Left colon (tissue), 2 donors: ENCODE data around the gene PCCA. TPM values are rescaled to one million over a fixed set of nuclear protein-coding genes. Genes with fewer than 3 reads are reported as not detected.

ENCODE experiments used
- ATAC-seq: fragments of 200-7000 bp; cut with Tn5 transposase; one replicate; pipeline ENCODE4 v1.9.1; 2020; ENCODE audit warnings: mild to moderate bottlenecking, moderate library complexity
- DNase-seq, 2 donors: peaks; one replicate each; pipeline ENCODE4 v3.0.0-alpha.2; 2020
- intact Hi-C, 2 donors: fragments of 100-400 bp; cut with DNase I in 1 of 2; cut with micrococcal nuclease in 1 of 2; formaldehyde crosslinking; loops; one replicate each; pipeline versions ENCODE4 v1.11.2 to v1.14.0; 2022; cut with DNase I, micrococcal nuclease
- total RNA-seq, 2 donors: library from RNA; stranded (reverse); fragmentation: NEBNext Ultra II Directional; extraction: Animal tissue kit (Norgen Biotek cat#: 25700); gene quantifications; one replicate each; pipeline ENCODE4 v1.2.1, GENCODE V29; 2021
- donor health status: DM: no; HTN: no; CAD: no.
- donor health status: DM: yes; HTN: yes; CAD: no.

The PCCA gene
- total RNA-seq, 2 donors from 2014 or later: 84.1 to 99.1 TPM

DNA sequence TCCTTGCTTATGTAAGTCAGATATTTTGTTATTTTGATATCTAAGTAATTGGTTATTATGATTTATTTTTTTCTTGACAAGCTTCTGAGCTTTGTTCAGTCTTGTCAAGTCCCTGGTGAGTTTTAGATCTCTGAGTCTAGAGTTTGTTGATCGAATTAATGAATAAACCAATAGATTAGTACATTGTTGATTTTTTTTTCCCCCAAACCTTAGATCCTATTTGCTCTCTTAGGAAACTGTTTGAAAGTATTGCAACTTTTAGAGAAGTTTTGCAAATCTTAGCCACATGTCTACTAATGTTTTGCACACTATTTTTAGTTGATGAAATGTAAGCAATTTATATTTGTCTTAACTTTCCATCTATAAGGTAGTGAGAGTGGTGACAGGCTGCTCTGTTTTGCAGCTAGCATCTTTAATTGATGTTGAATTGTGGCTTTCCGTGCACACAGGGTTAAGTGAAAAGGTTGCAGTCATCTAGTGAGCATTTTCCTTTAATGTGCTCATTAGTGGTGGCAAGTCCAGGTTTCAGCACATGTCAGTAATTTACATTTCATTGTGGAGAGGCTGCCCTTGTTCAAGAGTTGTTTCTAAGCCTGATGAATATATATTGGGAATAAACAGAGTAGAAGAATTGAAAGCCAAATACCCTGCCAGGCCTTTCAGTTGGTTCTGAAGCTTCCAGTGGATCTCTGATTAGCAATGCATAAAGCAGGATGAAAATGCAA lies 86.3 kb downstream of the PCCA start:
- ATAC-seq (no peak), DNase-seq (no peak)
- intact Hi-C loops: no loop called here

DNA sequence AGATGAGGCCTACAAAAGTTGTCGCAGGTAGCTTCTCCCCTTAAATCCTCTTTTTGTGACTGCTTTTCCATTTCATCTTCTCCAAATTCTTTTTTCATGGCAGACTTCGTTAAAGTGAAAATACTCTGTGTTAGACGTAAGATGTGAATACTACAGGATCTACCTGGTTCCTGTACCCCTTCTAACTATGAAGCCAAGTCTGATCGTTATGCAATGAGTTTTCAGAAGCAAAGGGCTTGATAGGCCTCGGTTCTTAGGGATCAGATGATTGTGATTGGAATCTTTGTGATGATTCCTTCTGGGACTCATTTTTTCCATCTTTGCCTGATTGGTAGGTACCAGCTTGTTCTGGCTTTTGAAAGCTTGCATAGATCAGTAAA lies 86.9 kb downstream of the PCCA start:
- intact Hi-C loops: no loop called here
- ATAC-seq: no peak

DNA sequence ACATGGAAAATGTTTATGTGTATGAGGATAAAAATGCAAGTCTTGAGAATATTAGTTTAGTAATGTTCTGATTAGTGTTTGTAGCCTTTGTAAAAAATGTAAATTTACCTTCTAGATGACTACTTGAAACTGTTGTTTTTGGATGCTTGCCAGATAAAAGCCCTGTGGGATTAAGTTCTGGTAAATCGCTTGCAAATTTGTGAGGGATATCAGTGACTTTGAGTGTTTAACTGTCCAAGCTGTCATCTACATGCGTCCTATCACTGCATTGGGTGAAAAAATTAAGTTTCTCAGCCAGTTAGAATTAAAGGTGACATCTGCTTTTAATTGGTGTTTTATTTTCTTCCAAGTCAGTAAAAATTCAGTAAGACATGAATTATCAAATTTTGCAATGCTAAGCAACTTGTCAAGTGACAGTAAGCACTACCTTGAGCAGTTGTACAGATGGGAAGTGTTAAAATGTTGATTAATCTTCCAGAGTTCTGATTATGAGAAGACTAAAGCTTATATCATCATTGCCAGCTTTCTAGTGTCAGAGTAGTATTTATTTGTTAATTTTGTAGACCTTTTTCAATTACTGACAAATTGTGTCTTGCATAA lies 88.0 kb downstream of the PCCA start:
- no peak for DNase-seq
- intact Hi-C loops: no loop called here
- no peak for ATAC-seq

More for the DNA sequence above, 86.9 kb downstream of the PCCA start:
- no peak for DNase-seq

DNA sequence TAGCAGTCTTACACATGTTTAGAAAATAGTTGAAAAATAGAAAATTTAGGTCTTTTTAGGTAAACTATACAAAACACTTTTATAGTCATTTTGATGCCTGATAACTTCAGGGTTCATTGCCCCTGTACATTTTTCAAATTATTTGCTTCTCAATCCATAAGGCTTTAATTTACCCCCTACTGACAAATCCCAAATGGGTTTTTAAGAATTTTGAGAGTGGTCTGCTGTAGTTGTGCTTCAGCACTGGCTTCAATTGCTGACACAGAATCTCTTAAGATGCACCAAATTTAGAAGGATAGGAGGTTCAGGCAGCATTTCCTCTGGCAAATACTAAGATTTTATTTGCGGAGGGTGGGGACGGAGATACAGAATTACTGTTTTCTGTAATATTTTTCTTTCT lies 89.4 kb downstream of the PCCA start:
- DNase-seq (no peak), ATAC-seq (no peak)
- intact Hi-C loops: no loop called here

DNA sequence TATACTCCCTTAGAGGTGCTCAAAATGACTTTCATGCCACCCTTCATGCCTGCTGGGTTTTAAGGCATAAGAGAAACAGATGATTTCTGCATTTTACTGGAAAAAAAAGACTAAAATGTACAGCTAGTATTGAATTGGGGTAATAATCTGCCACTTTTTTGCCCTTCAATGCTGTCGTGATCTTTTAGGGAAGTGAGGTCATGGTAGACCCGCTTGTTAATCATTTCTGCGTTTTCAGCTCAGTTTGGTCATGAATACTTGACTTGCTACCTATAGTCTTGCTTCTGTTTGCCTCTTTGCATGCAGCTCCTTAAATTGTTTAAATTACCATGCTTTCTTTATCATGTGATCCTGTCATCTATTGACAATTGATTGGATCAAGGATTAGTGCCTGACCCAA lies 90.4 kb downstream of the PCCA start:
- DNase-seq (no peak), ATAC-seq (no peak)
- intact Hi-C loops: no loop called here

DNA sequence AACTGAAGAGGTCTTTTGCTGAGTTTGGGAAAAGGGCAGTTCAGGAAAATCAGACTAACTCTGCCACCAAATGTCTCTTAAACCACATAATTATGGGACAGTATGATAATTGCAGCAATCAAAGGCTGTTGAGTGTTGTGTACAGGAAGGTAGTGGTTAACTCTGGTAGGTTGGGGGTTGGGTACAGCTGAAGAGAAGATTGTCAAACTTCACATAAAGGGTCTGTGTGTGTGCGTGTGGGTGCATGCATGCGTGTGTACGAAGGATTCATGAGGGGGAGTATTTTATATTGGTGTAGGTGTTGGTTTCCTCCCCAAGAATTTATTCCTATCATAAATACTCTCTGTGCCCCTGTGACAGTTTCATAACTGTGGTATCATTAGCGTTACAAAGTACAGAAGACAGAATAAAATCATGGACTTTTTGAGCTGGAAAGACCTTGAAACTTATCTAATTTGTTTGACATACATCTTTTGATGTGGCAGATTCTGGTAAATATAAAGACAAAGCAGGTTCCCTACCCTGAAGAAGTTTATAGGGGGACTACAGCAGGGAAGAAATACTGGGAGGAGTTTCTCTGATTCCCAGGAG lies 94.1 kb downstream of the PCCA start:
- no peak for DNase-seq
- intact Hi-C loops: no loop called here
- peak; percentile 77 for ATAC-seq

DNA sequence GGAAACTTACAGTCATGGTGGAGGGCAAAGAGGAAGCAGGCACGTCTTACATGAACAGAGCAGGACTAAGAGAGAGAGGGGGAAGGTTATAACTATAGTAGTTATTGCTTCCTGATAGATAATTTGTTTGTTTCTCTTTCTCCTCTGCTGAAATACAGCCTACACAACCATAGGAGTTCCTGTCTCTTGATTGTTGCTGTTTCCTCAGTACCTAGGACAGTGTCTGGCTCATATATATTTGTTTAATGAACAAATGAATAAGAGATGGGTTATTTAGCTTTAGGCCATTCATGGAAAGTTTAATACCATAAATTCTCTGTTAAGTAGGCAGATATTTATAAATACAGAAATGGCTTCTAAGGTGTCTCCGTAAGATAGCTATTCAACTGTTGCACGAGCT lies 95.2 kb downstream of the PCCA start:
- DNase-seq (no peak), ATAC-seq (peak; percentile 46)
- intact Hi-C loops: no loop called here

DNA sequence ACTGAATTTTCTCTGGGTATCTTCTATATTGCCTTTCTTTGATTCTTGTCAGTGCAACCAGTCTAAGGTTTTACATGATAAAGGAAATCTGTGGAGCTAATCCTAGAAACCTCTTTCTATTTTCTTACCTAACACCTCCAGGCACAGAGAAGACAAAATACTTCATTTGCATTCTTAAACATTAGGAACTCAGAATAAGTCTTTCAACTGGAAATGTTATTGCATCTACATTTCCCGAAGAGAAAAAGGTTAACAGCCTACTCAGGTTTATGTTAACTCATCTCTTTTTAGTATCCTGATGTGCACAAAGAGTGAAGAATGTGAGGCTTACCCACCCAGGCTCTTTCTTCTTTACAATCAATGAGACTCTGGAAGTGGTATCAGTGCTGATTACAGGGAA lies 106.7 kb downstream of the PCCA start:
- no peak for DNase-seq
- intact Hi-C loops: no loop called here
- ATAC-seq: no peak

DNA sequence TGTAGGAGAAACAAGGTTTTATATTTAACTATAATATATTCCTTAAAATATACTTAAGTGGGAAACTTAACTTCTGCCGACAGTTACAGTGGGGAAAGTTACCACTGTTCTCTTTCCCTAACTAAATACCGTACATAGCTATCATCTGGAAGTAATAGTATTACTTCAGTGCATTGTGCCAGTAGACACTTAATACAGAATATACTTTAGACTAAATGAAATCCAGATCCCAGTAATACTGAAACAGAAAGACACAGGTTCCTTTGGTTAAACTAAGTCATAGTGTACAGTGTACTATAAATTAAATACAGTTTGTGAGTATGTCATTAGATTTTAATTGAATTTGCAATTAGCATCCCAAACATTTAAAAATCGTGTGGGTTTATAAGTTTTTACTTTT lies 107.5 kb downstream of the PCCA start:
- intact Hi-C loops: no loop called here
- DNase-seq (no peak), ATAC-seq (no peak)

DNA sequence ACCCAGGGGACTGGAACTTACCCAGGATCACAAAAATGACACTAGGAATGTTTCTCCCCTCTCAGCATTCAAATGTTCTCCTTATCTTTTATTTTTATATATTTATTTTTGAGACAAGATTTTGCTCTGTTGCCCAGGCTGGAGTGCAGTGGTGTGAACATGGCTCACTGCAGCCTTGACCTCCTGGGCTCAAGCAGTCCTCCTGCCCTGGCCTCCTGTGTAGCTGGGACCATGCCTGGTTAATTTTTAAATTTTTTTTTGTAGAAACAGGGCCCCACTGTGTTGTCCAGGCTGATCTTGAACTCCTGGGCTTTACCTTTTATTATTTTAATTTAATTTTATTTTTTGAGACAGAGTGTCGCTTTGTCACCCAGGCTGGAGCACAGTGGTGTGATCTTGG lies 108.2 kb downstream of the PCCA start:
- ATAC-seq: peak; percentile 9
- intact Hi-C loops: no loop called here
- no peak for DNase-seq

DNA sequence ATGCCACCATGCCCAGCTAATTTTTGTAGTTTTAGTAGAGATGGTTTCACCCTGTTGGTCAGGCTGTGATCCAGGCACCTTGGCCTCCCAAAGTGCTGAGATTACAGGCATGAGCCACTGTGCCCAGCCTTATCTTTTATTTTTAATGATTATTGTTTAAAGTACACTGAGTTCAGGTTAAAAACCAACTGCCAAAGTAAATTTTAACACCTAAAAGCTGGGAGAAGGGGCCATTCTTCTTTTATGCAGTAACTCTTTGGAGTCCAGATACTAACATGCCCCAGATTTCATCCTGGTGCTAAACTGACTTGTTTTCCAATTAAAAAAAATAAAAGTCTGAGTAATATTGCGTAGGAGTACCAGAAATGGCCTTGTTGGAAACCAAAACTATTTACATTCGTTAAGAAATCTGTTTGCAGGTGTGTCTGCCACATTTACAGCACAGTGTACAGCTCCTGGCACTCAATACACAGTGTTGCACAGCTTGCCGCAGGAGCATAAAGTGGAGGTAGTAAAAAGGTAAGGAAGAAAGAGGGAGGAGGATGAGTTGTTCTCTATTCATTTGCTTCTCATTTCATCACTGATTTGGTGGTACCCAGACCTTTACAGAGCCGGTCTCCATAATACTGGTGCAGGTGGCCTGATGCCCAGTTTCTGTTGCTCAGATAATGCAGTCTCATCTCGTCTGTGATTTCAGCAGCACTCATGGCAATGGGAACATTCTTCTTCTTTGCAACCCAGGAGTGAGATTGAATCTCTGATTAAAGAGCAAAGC lies 108.9 kb downstream of the PCCA start:
- ATAC-seq (peak; percentile 96), DNase-seq (peak; percentile 23 to 67)
- intact Hi-C loops: no loop called here

DNA sequence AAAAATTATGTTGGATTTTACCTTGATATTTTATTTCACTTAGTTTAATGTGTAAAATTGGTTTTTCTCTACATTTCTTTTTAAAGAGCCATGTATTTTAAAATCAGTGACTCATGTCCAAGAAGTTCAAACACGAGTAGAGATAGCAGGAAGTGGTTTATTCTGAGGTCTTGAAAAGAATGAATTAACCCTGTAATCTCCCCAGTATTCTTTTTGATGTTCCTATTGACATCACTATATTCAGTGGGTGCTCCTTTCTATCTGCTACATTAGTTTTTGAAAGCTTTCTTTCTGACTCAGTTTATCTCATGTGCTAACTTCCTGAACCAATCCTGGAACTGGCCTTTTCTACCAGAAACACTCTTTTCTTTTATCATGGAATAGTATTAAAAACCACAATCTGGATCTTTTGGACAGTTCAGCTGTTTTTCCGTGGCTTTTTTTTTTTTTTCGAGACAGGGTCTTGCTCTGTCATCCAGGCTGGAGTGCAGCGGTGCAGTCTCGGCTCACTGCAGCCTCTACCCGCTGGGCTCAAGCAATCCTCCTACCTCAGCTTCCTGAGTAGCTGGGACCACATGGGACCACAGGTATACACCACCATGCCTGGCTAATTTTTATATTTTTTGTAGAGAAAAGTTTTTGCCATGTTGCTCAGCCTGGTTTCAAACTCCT lies 114.9 kb downstream of the PCCA start:
- DNase-seq: no peak
- intact Hi-C loops: no loop called here

DNA sequence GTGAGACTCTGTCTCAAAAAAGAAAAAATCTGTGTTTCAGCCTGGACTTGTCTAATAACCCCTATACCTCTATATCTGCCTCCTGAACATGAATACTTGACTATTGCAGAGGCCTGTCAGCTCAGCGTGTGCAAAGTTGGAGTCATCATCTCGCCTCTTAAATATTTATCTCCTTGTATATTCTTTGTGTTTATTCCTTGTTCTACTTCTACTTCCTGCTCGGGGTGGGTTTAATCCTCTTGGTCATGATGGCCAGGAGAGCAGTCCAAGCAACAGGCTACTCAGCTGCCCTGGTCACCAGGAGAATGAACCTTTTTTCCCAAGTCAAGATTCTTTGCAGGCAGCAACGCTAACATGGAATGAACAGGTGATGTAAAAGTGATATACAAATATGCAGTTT lies 119.1 kb downstream of the PCCA start:
- no peak for DNase-seq
- intact Hi-C loops: no loop called here
- ATAC-seq: no peak

More for the DNA sequence above, 114.9 kb downstream of the PCCA start:
- no peak for ATAC-seq

DNA sequence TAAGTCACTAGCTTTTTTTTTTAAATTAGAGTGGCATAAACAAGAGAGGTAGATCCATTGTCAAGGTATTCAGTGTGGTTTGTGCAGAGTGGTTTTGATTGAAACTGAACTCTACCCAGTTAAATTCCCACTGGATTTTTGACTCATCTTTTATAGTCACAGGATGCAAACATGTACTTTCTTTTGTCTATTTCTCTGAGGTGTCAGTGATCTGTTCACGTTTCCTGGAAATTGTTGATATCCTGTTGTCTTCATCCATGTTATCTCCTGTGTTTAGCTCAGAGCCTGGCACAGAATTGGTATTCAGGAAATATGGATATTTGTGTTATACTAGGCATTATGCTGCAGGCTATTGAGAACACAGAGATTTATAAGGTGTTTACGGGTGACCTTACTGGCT lies 119.7 kb downstream of the PCCA start:
- no peak for ATAC-seq
- DNase-seq: no peak
- intact Hi-C loops: no loop called here

DNA sequence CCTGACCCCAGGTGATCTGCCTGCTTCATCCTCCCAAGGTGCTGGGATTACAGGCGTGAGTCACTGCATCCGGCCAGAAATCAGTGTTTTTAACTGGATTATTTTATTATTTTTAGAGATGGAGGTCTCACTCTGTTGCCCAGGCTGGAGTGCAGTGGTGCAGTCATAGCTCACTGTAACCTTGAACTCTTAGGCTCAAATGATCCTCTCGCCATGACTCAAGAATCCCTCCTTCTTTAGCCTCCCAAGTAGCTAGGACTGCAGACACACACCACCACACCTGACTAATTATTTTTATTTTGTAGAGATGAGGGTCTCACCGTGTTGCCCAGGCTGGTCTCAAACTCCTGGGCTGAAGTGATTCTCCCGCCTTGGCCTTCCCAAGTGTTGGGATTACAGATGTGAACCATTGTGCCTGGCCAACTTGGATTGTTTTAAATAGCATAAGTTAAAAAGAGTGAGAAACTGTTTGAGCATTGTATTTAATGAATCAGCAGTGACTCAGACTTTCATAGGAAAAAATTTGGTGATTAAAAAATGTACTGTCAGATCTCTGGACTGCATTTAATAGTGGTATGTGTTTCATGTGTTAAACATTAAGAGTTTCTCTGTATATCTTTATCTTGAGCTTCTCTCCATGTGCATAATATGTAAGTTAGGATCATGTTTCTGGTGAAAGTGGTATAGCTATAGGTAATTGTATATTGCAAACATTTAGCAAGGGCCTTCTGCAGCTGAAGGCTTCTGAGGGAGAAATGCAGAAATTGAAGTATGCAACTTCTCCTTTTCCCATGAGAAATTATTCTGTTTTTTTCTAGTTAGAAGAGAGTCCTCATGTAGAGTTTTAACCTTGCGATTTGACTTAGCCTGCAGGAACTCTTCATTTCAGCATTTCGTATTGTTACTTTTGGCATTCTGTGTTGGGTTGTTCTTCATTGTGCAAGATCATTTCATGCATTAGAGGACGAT lies 121.2 kb downstream of the PCCA start:
- ATAC-seq: no peak
- DNase-seq: no peak
- intact Hi-C loops: no loop called here

DNA sequence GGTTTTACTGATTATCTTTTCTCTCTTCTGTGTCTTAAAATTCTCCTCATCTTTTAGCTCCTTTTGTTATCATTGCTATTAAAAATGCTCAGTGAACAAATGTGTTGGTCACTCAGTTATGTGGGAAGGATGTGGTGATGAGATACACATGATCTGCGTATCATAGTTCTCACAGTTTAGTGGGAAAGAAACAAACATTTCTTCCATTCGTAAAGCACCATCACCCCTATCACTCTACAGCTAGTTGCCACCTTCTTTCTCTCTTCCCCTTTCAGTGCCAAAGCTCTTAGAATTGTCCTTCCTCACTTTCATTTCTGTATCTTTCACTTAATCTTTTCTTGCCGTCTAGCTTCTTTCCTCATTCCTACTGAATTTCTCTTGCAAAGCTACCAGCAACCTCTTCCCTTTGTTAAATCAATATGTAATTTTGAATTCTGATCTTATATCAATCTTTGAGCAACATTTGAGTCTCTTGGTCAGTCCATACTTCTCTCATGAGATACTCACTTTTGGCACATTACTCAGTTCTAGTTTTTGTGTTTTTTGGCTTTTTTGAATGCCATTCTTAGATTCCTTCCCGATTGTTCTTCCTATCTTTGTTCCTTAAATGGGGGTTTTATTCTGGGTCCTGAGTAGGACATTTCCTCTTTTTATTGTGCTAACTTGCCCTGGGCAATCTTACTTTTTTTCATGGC lies 122.3 kb downstream of the PCCA start:
- ATAC-seq: no peak
- intact Hi-C loops: no loop called here
- DNase-seq: no peak

DNA sequence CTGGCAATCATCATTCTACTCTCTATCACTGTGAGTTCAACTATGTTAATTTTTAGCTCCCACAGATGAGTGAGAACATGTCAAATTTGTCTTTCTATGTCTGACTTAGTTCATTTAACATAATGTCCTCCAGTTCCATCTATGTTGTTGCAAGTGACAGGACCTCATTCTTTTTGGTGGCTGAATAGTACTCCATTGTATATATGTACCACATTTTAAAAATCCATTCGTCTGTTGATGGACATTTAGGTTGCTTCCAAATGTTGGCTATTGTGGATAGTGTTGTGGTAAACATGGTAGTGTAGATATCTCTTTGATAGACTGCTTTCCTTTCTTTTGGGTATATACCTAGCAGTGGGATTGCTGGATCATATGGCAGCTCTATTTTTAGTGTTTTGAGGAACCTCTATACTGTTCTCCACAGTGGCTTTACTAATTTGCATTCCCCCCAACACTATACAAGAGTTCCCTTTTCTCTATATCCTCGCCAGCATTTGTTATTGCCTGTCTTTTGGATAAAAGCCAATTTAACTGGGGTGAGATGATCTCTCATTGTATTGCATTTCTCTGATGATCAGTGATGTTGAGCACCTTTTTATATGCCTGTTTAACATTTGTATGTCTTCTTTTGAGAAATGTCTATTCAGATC lies 124.1 kb downstream of the PCCA start:
- ATAC-seq (no peak), DNase-seq (no peak)
- intact Hi-C loops: no loop called here
